SK-N-SH treated with all-trans-retinoic acid at 6 μM for 48 hours (cell line): ENCODE data around the gene C1QL1.

Source experiments
- ATAC-seq: fragments of 200-7000 bp; cut with Tn5 transposase; 3 replicates; pipeline ENCODE4 v1.9.1; 2020; ENCODE audit warnings: mild to moderate bottlenecking, moderate library complexity
- ARNTL ChIP-seq: fragments of 450-650 bp; formaldehyde crosslinking; IDR thresholded peaks from 2 replicates; pipeline ENCODE4 v1.5.0; 2020; ENCODE audit warnings: low read depth, mild to moderate bottlenecking, moderate library complexity, borderline replicate concordance
- BACH2 ChIP-seq: fragments of 250-450 bp; sonication (Bioruptor Pico); IDR thresholded peaks from 2 replicates; pipeline ENCODE4 v1.9.0; 2021; ENCODE audit warnings: mild to moderate bottlenecking, borderline replicate concordance
- ESRRG ChIP-seq: fragments of 250-450 bp; sonication (Bioruptor Pico); IDR thresholded peaks from 2 replicates; pipeline ENCODE4 v1.6.1; 2021; ENCODE audit warnings: mild to moderate bottlenecking
- ISL1 ChIP-seq: fragments of 250-450 bp; sonication (Bioruptor Pico); IDR thresholded peaks from 2 replicates; pipeline ENCODE4 v2.1.2; 2022; ENCODE audit warnings: mild to moderate bottlenecking, moderate library complexity
- PPARA ChIP-seq: fragments of 250-450 bp; sonication (Bioruptor Pico); IDR thresholded peaks from 2 replicates; pipeline ENCODE4 v1.5.0; 2020; ENCODE audit warnings: mild to moderate bottlenecking, borderline replicate concordance
- RARB ChIP-seq: fragments of 250-450 bp; sonication (Bioruptor Pico); IDR thresholded peaks from 2 replicates; pipeline ENCODE4 v1.8.0; 2021; ENCODE audit warnings: mild to moderate bottlenecking, moderate library complexity
- SNAI2 ChIP-seq: fragments of 250-450 bp; sonication (Bioruptor Pico); IDR thresholded peaks from 2 replicates; pipeline ENCODE4 v1.5.0; 2020; ENCODE audit warnings: mild to moderate bottlenecking, moderate library complexity
- TOX ChIP-seq: fragments of 250-450 bp; sonication (Bioruptor Pico); IDR thresholded peaks from 2 replicates; pipeline ENCODE4 v1.8.0; 2021; ENCODE audit warnings: mild to moderate bottlenecking, moderate library complexity, borderline replicate concordance
- ZC3H10 ChIP-seq: fragments of 250-450 bp; sonication (Bioruptor Pico); IDR thresholded peaks from 2 replicates; pipeline ENCODE4 v1.5.1; 2021; ENCODE audit warnings: mild to moderate bottlenecking, moderate library complexity
- ZFP3 ChIP-seq: fragments of 250-450 bp; sonication (Bioruptor Pico); IDR thresholded peaks from 2 replicates; pipeline ENCODE4 v1.5.0; 2020; ENCODE audit warnings: mild to moderate bottlenecking, moderate library complexity
- ZFP30 ChIP-seq: fragments of 450-650 bp; formaldehyde crosslinking; IDR thresholded peaks from 2 replicates; pipeline ENCODE4 v1.5.0; 2022; ENCODE audit warnings: mild to moderate bottlenecking, moderate library complexity
- ZNF565 ChIP-seq: fragments of 450-650 bp; formaldehyde crosslinking; conservative IDR thresholded peaks from 2 replicates; pipeline ENCODE4 v1.5.0; 2020; ENCODE audit warnings: low read depth, mild to moderate bottlenecking, moderate library complexity
- ZNF70 ChIP-seq: fragments of 450-650 bp; formaldehyde crosslinking; IDR thresholded peaks from 2 replicates; pipeline ENCODE4 v1.5.0; 2020; ENCODE audit warnings: mild to moderate bottlenecking, moderate library complexity
- ZNF8 ChIP-seq: fragments of 450-650 bp; formaldehyde crosslinking; IDR thresholded peaks from 2 replicates; pipeline ENCODE4 v1.5.0; 2020; ENCODE audit warnings: mild to moderate bottlenecking, moderate library complexity
- TF ChIP-seq, protein P1 (sequence below): fragments of 250-450 bp; sonication (Bioruptor Pico); IDR thresholded peaks from 2 replicates; pipeline ENCODE4 v1.5.1; 2021; ENCODE audit warnings: mild to moderate bottlenecking, moderate library complexity
- TF ChIP-seq, protein P2 (sequence below): fragments of 250-450 bp; sonication (Bioruptor Pico); IDR thresholded peaks from 2 replicates; pipeline ENCODE4 v1.5.1; 2020; ENCODE audit warnings: low read depth, mild to moderate bottlenecking, moderate library complexity
- TF ChIP-seq, protein P3 (sequence below): fragments of 250-450 bp; sonication (Bioruptor Pico); IDR thresholded peaks from 2 replicates; pipeline ENCODE4 v1.5.0; 2020; ENCODE audit warnings: mild to moderate bottlenecking, moderate library complexity
- TF ChIP-seq, protein P4 (sequence below): fragments of 250-450 bp; sonication (Bioruptor Pico); IDR thresholded peaks from 2 replicates; pipeline ENCODE4 v1.8.0; 2020; ENCODE audit warnings: mild to moderate bottlenecking, moderate library complexity, borderline replicate concordance

Gene C1QL1

DNA sequence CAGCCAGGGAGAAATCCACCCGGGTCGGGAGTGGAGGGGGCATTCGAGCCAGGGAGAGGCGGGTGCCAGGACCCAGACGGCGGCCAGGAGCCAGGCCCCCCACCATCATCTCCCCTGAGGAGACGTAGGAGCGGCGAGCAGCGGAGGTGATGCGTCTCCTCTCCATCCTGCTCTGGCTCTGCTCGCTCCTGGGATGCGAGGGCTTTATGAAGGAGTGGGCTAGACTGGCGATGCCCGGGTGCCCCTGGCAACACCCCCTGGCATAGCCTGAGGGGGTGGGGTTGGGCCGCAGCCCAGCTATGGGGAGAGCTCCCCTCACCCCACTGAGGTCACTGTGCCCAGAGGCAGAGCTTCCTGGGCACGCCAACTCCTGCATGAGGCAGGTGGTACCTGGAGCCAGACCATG lies 52.8 kb downstream of the C1QL1 start, which contains the start of gene GFAP:
Gene GFAP (minus strand): TSS at position 180 of the 406 bp plus-strand sequence. CDS start 14 bp downstream, at position 166.
- TF ChIP-seq, protein P1, sequence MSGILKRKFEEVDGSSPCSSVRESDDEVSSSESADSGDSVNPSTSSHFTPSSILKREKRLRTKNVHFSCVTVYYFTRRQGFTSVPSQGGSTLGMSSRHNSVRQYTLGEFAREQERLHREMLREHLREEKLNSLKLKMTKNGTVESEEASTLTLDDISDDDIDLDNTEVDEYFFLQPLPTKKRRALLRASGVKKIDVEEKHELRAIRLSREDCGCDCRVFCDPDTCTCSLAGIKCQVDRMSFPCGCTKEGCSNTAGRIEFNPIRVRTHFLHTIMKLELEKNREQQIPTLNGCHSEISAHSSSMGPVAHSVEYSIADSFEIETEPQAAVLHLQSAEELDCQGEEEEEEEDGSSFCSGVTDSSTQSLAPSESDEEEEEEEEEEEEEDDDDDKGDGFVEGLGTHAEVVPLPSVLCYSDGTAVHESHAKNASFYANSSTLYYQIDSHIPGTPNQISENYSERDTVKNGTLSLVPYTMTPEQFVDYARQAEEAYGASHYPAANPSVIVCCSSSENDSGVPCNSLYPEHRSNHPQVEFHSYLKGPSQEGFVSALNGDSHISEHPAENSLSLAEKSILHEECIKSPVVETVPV (CRISPR knock-in tag): no peak
- TF ChIP-seq ZNF8 (CRISPR knock-in tag) (no peak), ZC3H10 (CRISPR knock-in tag) (no peak), ESRRG (CRISPR knock-in tag) (no peak), ARNTL (CRISPR knock-in tag) (no peak)
- TF ChIP-seq, protein P2, sequence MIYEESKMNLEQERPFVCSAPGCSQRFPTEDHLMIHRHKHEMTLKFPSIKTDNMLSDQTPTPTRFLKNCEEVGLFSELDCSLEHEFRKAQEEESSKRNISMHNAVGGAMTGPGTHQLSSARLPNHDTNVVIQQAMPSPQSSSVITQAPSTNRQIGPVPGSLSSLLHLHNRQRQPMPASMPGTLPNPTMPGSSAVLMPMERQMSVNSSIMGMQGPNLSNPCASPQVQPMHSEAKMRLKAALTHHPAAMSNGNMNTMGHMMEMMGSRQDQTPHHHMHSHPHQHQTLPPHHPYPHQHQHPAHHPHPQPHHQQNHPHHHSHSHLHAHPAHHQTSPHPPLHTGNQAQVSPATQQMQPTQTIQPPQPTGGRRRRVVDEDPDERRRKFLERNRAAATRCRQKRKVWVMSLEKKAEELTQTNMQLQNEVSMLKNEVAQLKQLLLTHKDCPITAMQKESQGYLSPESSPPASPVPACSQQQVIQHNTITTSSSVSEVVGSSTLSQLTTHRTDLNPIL: no peak
- TF ChIP-seq, protein P3, sequence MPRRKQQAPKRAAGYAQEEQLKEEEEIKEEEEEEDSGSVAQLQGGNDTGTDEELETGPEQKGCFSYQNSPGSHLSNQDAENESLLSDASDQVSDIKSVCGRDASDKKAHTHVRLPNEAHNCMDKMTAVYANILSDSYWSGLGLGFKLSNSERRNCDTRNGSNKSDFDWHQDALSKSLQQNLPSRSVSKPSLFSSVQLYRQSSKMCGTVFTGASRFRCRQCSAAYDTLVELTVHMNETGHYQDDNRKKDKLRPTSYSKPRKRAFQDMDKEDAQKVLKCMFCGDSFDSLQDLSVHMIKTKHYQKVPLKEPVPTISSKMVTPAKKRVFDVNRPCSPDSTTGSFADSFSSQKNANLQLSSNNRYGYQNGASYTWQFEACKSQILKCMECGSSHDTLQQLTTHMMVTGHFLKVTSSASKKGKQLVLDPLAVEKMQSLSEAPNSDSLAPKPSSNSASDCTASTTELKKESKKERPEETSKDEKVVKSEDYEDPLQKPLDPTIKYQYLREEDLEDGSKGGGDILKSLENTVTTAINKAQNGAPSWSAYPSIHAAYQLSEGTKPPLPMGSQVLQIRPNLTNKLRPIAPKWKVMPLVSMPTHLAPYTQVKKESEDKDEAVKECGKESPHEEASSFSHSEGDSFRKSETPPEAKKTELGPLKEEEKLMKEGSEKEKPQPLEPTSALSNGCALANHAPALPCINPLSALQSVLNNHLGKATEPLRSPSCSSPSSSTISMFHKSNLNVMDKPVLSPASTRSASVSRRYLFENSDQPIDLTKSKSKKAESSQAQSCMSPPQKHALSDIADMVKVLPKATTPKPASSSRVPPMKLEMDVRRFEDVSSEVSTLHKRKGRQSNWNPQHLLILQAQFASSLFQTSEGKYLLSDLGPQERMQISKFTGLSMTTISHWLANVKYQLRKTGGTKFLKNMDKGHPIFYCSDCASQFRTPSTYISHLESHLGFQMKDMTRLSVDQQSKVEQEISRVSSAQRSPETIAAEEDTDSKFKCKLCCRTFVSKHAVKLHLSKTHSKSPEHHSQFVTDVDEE (CRISPR knock-in tag): no peak
- TF ChIP-seq, all 23 proteins: peak for 0
- ATAC-seq: no peak

DNA sequence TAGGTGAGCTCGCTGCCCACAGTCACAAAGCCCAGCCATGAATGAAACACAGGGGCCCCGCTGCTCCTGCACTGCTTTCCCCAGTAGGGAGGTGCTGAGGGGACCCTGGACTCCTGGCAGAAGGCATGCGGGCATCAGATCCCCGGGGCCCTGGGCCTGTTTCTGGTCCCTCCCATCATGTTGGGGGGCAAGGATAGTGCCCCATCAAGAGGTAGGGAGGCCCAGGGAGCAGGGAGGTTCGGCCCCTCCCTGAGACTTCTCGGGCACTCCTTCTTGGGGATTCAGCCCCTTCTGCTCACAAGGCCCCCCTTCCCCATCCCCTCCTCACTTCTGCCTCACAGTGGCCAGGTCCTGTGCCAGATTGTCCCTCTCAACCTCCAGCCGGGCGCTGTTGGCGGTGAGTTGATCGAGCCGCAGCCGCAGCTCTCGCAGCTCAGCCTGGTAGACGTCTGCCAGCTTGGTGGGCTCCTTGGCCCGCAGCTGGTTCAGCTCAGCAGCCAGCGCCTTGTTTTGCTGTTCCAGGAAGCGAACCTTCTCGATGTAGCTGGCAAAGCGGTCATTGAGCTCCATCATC lies 53.3 kb downstream of the C1QL1 start:
- no peak for TF ChIP-seq ESRRG (CRISPR knock-in tag)

DNA sequence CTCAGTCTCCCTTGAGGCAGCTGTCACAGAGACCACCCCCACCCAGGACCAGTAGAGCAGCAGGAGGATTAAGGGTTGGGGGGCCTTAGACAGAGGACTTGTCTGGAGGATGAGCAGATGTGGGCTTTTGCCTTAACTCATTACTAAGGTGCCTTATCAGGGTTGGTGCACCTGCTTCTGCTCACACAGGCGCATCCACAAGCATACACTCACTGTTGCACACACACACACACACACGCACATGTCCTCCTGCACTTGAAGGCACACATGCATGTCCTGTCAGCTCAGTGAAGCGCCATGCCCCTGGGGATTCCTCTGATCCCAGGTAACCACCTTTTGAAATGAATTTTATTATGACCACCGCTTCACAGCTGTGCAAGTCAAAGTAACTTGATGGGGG lies 54.0 kb downstream of the C1QL1 start:
- ATAC-seq: no peak
- TF ChIP-seq, protein P3 (CRISPR knock-in tag): no peak
- TF ChIP-seq ZNF8 (CRISPR knock-in tag) (no peak), BACH2 (no peak), ISL1 (no peak), ZFP3 (no peak), ZNF565 (CRISPR knock-in tag) (no peak), ZNF70 (CRISPR knock-in tag) (no peak), TOX (CRISPR knock-in tag) (no peak), SNAI2 (CRISPR knock-in tag) (no peak), RARB (CRISPR knock-in tag) (no peak), ZFP30 (CRISPR knock-in tag) (no peak), ESRRG (CRISPR knock-in tag) (no peak), PPARA (no peak), ZC3H10 (CRISPR knock-in tag) (no peak)
- TF ChIP-seq, protein P4, sequence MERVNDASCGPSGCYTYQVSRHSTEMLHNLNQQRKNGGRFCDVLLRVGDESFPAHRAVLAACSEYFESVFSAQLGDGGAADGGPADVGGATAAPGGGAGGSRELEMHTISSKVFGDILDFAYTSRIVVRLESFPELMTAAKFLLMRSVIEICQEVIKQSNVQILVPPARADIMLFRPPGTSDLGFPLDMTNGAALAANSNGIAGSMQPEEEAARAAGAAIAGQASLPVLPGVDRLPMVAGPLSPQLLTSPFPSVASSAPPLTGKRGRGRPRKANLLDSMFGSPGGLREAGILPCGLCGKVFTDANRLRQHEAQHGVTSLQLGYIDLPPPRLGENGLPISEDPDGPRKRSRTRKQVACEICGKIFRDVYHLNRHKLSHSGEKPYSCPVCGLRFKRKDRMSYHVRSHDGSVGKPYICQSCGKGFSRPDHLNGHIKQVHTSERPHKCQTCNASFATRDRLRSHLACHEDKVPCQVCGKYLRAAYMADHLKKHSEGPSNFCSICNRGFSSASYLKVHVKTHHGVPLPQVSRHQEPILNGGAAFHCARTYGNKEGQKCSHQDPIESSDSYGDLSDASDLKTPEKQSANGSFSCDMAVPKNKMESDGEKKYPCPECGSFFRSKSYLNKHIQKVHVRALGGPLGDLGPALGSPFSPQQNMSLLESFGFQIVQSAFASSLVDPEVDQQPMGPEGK (CRISPR knock-in tag): no peak
- TF ChIP-seq, protein P1 (CRISPR knock-in tag): no peak
- TF ChIP-seq, protein P2: no peak
- TF ChIP-seq, all 23 proteins: peak for 0

More for the DNA sequence above, 53.3 kb downstream of the C1QL1 start:
- ATAC-seq: no peak
